Measurements from ENCODE around the gene PRR14. TPM values are rescaled to one million over a fixed set of nuclear protein-coding genes. Genes with fewer than 3 reads are reported as not detected.

PRR14 gene
- total RNA-seq, 4 donors from 2014 or later: 45.5 to 107 (median 65.0) TPM

Small RNA genes within 50 kb of the gene (small RNA-seq; reads per million reads assigned to genes)
- 0 reads per million in 2 donors for gene AC093249.1
- 0 reads per million in 2 donors for gene RNU6-1043P
- gene RNU6-416P: 0 reads per million in 2 donors

Other genes starting within 250 kb of the PRR14 start
- gene ZNF771, start 243.4 kb upstream of the PRR14 start, total RNA-seq: 10 to 100 TPM in 2 of 4 donors, 1 to 10 TPM in 2; 5.4 to 15.7 (median 8.5) TPM
- 10 to 100 TPM; 20.7 to 33.3 (median 27.6) TPM for gene DCTPP1, start 220.9 kb upstream of the PRR14 start, total RNA-seq
- gene SEPHS2, start 205.1 kb upstream of the PRR14 start, total RNA-seq: 100 to 1,000 TPM in 2 of 4 donors, 10 to 100 TPM in 2; 47.9 to 130 (median 106) TPM
- 10 to 100 TPM in 3 of 4 donors, 1 to 10 TPM in 1; 4.3 to 52.0 (median 13.0) TPM for gene ITGAL, start 178.2 kb upstream of the PRR14 start, total RNA-seq
- 10 to 100 TPM; 19.8 to 64.8 (median 54.1) TPM for gene ZNF768, start 124.4 kb upstream of the PRR14 start, total RNA-seq
- 10 to 100 TPM; 12.4 to 22.8 (median 19.1) TPM for gene ZNF747, start 116.1 kb upstream of the PRR14 start, total RNA-seq
- gene ZNF764, start 92.6 kb upstream of the PRR14 start, total RNA-seq: 10 to 100 TPM in 3 of 4 donors, 1 to 10 TPM in 1; 5.8 to 22.5 (median 19.8) TPM
- 10 to 100 TPM; 38.6 to 53.3 (median 41.1) TPM for gene ZNF688, start 79.2 kb upstream of the PRR14 start, total RNA-seq
- gene ZNF785, start 65.3 kb upstream of the PRR14 start, total RNA-seq: 10 to 100 TPM; 13.7 to 55.0 (median 29.3) TPM
- gene ZNF689, start 40.6 kb upstream of the PRR14 start, total RNA-seq: 10 to 100 TPM in 2 of 4 donors, 1 to 10 TPM in 2; 7.5 to 12.5 (median 9.9) TPM
- gene FBRS, start 7.5 kb downstream of the PRR14 start, total RNA-seq: 100 to 1,000 TPM in 1 of 4 donors, 10 to 100 TPM in 3; 51.2 to 167 (median 72.2) TPM
- gene SRCAP, start 48.2 kb downstream of the PRR14 start, total RNA-seq: 100 to 1,000 TPM in 1 of 4 donors, 10 to 100 TPM in 3; 50.4 to 109 (median 81.8) TPM
- gene PHKG2, start 97.5 kb downstream of the PRR14 start, total RNA-seq: 10 to 100 TPM; 38.9 to 94.1 (median 57.7) TPM
- gene CFAP119, start 111.1 kb downstream of the PRR14 start, total RNA-seq: 10 to 100 TPM in 1 of 4 donors, 1 to 10 TPM in 3; 2.9 to 17.3 (median 4.2) TPM
- gene RNF40, start 111.4 kb downstream of the PRR14 start, total RNA-seq: 100 to 1,000 TPM in 1 of 4 donors, 10 to 100 TPM in 3; 45.0 to 115 (median 73.0) TPM
- 10 to 100 TPM; 10.9 to 28.7 (median 19.0) TPM for gene ZNF629, start 136.2 kb downstream of the PRR14 start, total RNA-seq
- 10 to 100 TPM; 12.1 to 23.9 (median 17.8) TPM for gene BCL7C, start 243.1 kb downstream of the PRR14 start, total RNA-seq
- gene CTF1, start 245.7 kb downstream of the PRR14 start, total RNA-seq: 1 to 10 TPM in 1 of 4 donors, not detected in 3; 1.2 TPM

All from Peyer's patch (tissue), 4 donors.